ENCODE measurements around the gene CACNB2. TPM values are rescaled to one million over a fixed set of nuclear protein-coding genes. Genes with fewer than 3 reads are reported as not detected.

Gene CACNB2
- total and polyA plus RNA-seq, 2 donors (not counting 3 experiments of a cell fraction or from before 2014, with no cell fraction given), result not detected

GRCh38 chr10:18469125-18469524 is 328.9 kb downstream of the CACNB2 start:
- Histone ChIP-seq H4K20me1 (replicated peaks; ENCODE audit: control insufficient read depth, extremely low read depth, insufficient read depth, low read length) (no peaks in the 10 kb centered on the region), H3K79me2 (ENCODE audit: control insufficient read depth, insufficient read depth, low read length) (no peaks in the 10 kb centered on the region), H3K4me2 (ENCODE audit: insufficient read depth, low read length) (no peak overlapping the region), H3K9me3 (replicated peaks; ENCODE audit: control insufficient read depth, insufficient read depth, low read length) (no peaks in the 10 kb centered on the region), H3K27me3 (ENCODE audit: control insufficient read depth in 2 of 2, insufficient read depth in 2 of 2, low read length in 2 of 2) (no peaks in the 10 kb centered on the region), H3K36me3 (ENCODE audit: control insufficient read depth in 2 of 2, extremely low read depth in 1 of 2, insufficient read depth in 2 of 2, low read length in 2 of 2) (no peaks in the 10 kb centered on the region), H3K27ac (ENCODE audit: insufficient read depth, low read depth, low read length) (no peak overlapping the region), H3K9ac (replicated peaks; ENCODE audit: extremely low read depth, insufficient read depth, low read length) (no peak overlapping the region), H3K4me3 (replicated peaks in 1 of 3; ENCODE audit: insufficient read depth in 1 of 3, low read depth in 1 of 3, low read length in 3 of 3) (no peak overlapping the region), H3K4me1 (ENCODE audit: control insufficient read depth, extremely low read depth, insufficient read depth, low read length) (no peaks in the 10 kb centered on the region), H3K9me1 (replicated peaks; ENCODE audit: control insufficient read depth, extremely low read depth, insufficient read depth, low read length) (no peaks in the 10 kb centered on the region), H2AFZ (ENCODE audit: low read depth, low read length) (no peak overlapping the region)
- BruUV-seq (replicated peaks), result no TSS peak
- no peak for FAIRE-seq
- intact Hi-C loops (cut with micrococcal nuclease) (no loop called here), dilution Hi-C loops (cut with MboI; ENCODE audit: extremely low pct_ligation_motif_present, low sequenced_read_pairs) (no loop called here)
- POLR2A ChIA-PET, result no interaction called here
- TF ChIP-seq EZH2 (IDR thresholded peaks at IDR 0.05; ENCODE audit: borderline replicate concordance, low read depth, low read length, severe bottlenecking), result no peak
- no peak for TF ChIP-seq POLR2AphosphoS5 (IDR thresholded peaks at IDR 0.05; ENCODE audit: insufficient read depth, low read depth, low read length)
- TF ChIP-seq MYC (IDR thresholded peaks at IDR 0.05; ENCODE audit: low read depth, low read length), result no peak
- no peak for TF ChIP-seq CTCF (IDR thresholded peaks at IDR 0.05; ENCODE audit: extremely low read depth in 1 of 2, insufficient read depth in 1 of 2, low read depth in 1 of 2, low read length in 2 of 2)
- no peak for TF ChIP-seq POLR2A (IDR thresholded peaks at IDR 0.05; ENCODE audit: low read depth, low read length)
- TF ChIP-seq MAX (IDR thresholded peaks at IDR 0.05; ENCODE audit: insufficient read depth, insufficient read length), result no peak
- TF ChIP-seq FOS (IDR thresholded peaks at IDR 0.05; ENCODE audit: borderline replicate concordance, insufficient read depth, low read length), result no peak
- TF ChIP-seq GATA2 (IDR thresholded peaks at IDR 0.05; ENCODE audit: insufficient read depth, insufficient read length, low read depth, low read length), result no peak
- TF ChIP-seq JUN (IDR thresholded peaks at IDR 0.05; ENCODE audit: borderline replicate concordance, insufficient read depth, insufficient read length, low read depth), result no peak
- CTCF ChIA-PET, result no interaction called here
- DNase-seq (ENCODE audit: low read depth, low spot score), result no peak

Data from endothelial cell of umbilical vein (primary cell).